Fibroblast of mammary gland (primary cell): ENCODE measurements around the gene BCL2L11.

Source experiments
- DNase-seq: peaks from one replicate; pipeline ENCODE4 v3.0.0-alpha.2; 2010; ENCODE audit warnings: low read depth
- H3K4me3 ChIP-seq: 2 replicates; pipeline ENCODE4 v1.5.1; 2011; ENCODE audit warnings: low read depth, mild to moderate bottlenecking, low read length, moderate library complexity; ENCODE audit not compliant: control insufficient read depth
- CTCF ChIP-seq: conservative IDR thresholded peaks from 2 replicates; pipeline ENCODE4 v1.5.1; 2011; ENCODE audit warnings: low read depth, low read length, inconsistent platforms; ENCODE audit not compliant: control insufficient read depth, insufficient read depth

Gene BCL2L11

GRCh38 chr2:111122631-111123421 is 2.1 kb downstream of the BCL2L11 start:
- H3K4me3 ChIP-seq, result peak overlapping the region; percentile 74
- DNase-seq, result peak; percentile 81
- TF ChIP-seq CTCF, result no peak

DNA sequence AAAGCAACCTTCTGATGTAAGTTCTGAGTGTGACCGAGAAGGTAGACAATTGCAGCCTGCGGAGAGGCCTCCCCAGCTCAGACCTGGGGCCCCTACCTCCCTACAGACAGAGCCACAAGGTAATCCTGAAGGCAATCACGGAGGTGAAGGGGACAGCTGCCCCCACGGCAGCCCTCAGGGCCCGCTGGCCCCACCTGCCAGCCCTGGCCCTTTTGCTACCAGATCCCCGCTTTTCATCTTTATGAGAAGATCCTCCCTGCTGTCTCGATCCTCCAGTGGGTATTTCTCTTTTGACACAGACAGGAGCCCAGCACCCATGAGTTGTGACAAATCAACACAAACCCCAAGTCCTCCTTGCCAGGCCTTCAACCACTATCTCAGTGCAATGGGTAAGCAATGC is 3.0 kb downstream of the BCL2L11 start:
- DNase-seq, result no peak
- TF ChIP-seq CTCF, result no peak
- no peak overlapping the region for H3K4me3 ChIP-seq

GRCh38 chr2:111126581-111126980 is 5.9 kb downstream of the BCL2L11 start:
- no peak for DNase-seq
- H3K4me3 ChIP-seq, result no peak overlapping the region
- TF ChIP-seq CTCF, result no peak

DNA sequence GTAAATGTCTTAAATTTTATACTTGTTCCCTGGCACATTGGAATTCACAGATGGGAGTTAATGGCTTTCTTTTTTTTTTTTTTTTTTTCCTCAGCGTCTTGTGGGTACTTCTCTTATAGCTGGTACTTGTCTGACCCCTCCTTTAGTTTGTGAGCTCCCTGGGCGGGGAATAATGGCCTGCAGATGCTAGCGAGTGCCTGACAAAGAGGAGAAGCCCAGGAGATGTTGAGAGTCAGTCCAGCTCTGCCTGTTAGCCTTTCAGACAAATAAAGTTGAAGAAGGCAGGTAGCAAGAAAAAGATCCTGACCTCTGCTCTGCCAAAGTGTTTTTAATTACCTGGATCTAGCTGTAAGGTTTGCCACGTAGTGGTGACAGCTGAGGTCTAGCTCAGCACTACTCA is 6.6 kb downstream of the BCL2L11 start:
- no peak overlapping the region for H3K4me3 ChIP-seq
- TF ChIP-seq CTCF, result no peak
- no peak for DNase-seq

DNA sequence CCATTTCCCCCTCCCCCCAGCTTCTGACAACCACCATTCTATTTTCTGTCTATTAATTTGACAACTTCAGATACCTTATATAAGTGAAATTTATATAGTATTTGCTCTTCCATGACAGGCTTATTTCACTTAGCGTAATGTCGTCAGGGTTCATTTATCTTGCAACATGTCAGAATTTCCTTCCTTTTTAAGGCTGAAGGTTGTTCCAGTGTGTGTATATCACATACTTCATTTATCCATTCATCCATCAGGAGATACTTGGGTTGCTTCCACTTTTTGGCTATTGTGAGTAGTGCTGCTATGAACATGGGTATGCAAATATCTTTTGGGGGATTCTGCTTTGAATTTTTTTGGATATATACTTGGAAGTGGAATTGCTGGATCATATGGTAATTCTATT is 7.4 kb downstream of the BCL2L11 start:
- H3K4me3 ChIP-seq, result no peak overlapping the region
- no peak for DNase-seq
- no peak for TF ChIP-seq CTCF

- H3K4me3 ChIP-seq, result no peak overlapping the region
- no peak for DNase-seq
- TF ChIP-seq CTCF, result no peak
These were observed 12.9 kb downstream of the BCL2L11 start for GRCh38 chr2:111133603-111134002.
